K562 (cell line): ENCODE results near the gene DTYMK. TPM values are rescaled to one million over a fixed set of nuclear protein-coding genes. Genes with fewer than 3 reads are reported as not detected.

Source experiments
- ATAC-seq: fragments of 200-7000 bp; cut with Tn5 transposase; 3 replicates; pipeline ENCODE4 v1.9.1; 2020; ENCODE audit warnings: moderate library complexity
- BruUV-seq: library from RNA; stranded (reverse); fragments of 400-500 nt; replicated peaks from 2 replicates; lab custom pipeline; 2021; lab: Mats Ljungman, UMichigan
- CTCF ChIA-PET: fragments of 300-600 bp; formaldehyde crosslinking; extraction: SDS; loops from one replicate; lab custom pipeline; 2021; ENCODE audit warnings: low intra/inter-chr PET ratio; lab: Yijun Ruan, JAX
- POLR2A ChIA-PET: fragments of 300-600, 350-650 bp; sonication (Branson Sonifier 250); formaldehyde crosslinking; extraction: SDS; loops from one replicate; lab custom pipeline; 2021; ENCODE audit warnings: antibody characterized with exemption, inconsistent platforms; lab: Yijun Ruan, JAX
- DNase-seq, 4 experiments: peaks; one replicate each; pipeline versions ENCODE4 v3.0.0 to v3.0.0-alpha.2; 2011 to 2018; ENCODE audit warnings: low spot score in 3 of 4, mixed read lengths in 3 of 4; ENCODE audit errors: extremely low read depth in 1 of 4
- FAIRE-seq: peaks from 2 replicates; lab custom pipeline; 2011; peaks lifted over from hg19 to GRCh38; lab: Jason Lieb, UNC
- H2AFZ ChIP-seq: 2 replicates; pipeline ENCODE4 v1.6.0; 2011; ENCODE audit warnings: low read depth, low read length, control low read depth, inconsistent platforms
- H3K27ac ChIP-seq: fragments of 200-600 bp; 3 replicates; pipeline ENCODE4 v1.8.0; 2011; ENCODE audit warnings: low read depth, mild to moderate bottlenecking, control low read depth, inconsistent platforms, low read length, moderate library complexity, mixed read lengths; ENCODE audit errors: extremely low read depth
- H3K27me3 ChIP-seq, 2 experiments: fragments of 300-600 bp in 1 of 2; 2 replicates in 1 of 2; 3 replicates in 1 of 2; pipeline versions ENCODE4 v1.6.0 to v1.8.0; 2011; ENCODE audit warnings: inconsistent platforms in 2 of 2, low read length in 2 of 2, mild to moderate bottlenecking in 1 of 2, mixed read lengths in 1 of 2, moderate library complexity in 1 of 2; ENCODE audit not compliant: control insufficient read depth in 2 of 2, insufficient read depth in 2 of 2
- H3K36me3 ChIP-seq: fragments of 300-600 bp; 3 replicates; pipeline ENCODE4 v1.8.0; 2011; ENCODE audit warnings: mild to moderate bottlenecking, low read length, inconsistent platforms; ENCODE audit not compliant: control insufficient read depth, insufficient read depth
- H3K4me1 ChIP-seq, 2 experiments: fragments of 200-600 bp in 1 of 2; replicated peaks in 1 of 2; 2 replicates in 1 of 2; 3 replicates in 1 of 2; pipeline versions ENCODE4 v1.5.1 to v1.8.0; 2011; ENCODE audit warnings: inconsistent platforms in 2 of 2, low read length in 2 of 2, mild to moderate bottlenecking in 1 of 2, mixed read lengths in 1 of 2, moderate library complexity in 1 of 2; ENCODE audit not compliant: control insufficient read depth in 2 of 2, insufficient read depth in 2 of 2
- H3K4me2 ChIP-seq: 2 replicates; pipeline ENCODE4 v1.6.1; 2011; ENCODE audit warnings: low read length, control low read depth, inconsistent platforms, mixed read lengths; ENCODE audit not compliant: insufficient read depth
- H3K4me3 ChIP-seq: fragments of 200-600 bp; sonication (generic), shearing (Covaris generic); 2 replicates; pipeline ENCODE4 v1.5.1; 2016; ENCODE audit warnings: control low read depth, inconsistent platforms
- H3K79me2 ChIP-seq: fragments of 200-600 bp; 3 replicates; pipeline ENCODE4 v1.8.0; 2011; ENCODE audit warnings: low read length, inconsistent platforms; ENCODE audit not compliant: control insufficient read depth, insufficient read depth
- H3K9ac ChIP-seq, 2 experiments: 2 replicates each; pipeline versions ENCODE4 v1.6.0 to v1.6.1; 2011; ENCODE audit warnings: low read depth in 2 of 2, low read length in 2 of 2, control low read depth in 1 of 2, inconsistent platforms in 1 of 2, mild to moderate bottlenecking in 1 of 2, mixed read lengths in 1 of 2; ENCODE audit not compliant: insufficient read depth in 1 of 2
- H3K9me1 ChIP-seq: one replicate; pipeline ENCODE4 v1.6.0; 2011; ENCODE audit warnings: inconsistent platforms, mild to moderate bottlenecking, low read length, moderate library complexity; ENCODE audit not compliant: control insufficient read depth, insufficient read depth
- H3K9me3 ChIP-seq: replicated peaks from 2 replicates; pipeline ENCODE4 v1.5.1; 2011; ENCODE audit warnings: low read depth, low read length, inconsistent platforms; ENCODE audit not compliant: control insufficient read depth, insufficient read depth
- H4K20me1 ChIP-seq: replicated peaks from 2 replicates; pipeline ENCODE4 v1.6.1; 2011; ENCODE audit warnings: low read length, inconsistent platforms, mixed read lengths; ENCODE audit not compliant: control insufficient read depth, insufficient read depth
- FOXJ3 ChIP-seq: sonication (generic); formaldehyde crosslinking; IDR thresholded peaks from 2 replicates; pipeline ENCODE4 v1.4.0; 2020; ENCODE audit warnings: mild to moderate bottlenecking, missing genetic modification reagents
- GMEB1 ChIP-seq: fragments of 250-450 bp; sonication (Bioruptor Pico); IDR thresholded peaks from 2 replicates; pipeline ENCODE4 v1.4.0; 2020; ENCODE audit warnings: mild to moderate bottlenecking
- MBD1 ChIP-seq: fragments of 250-450 bp; sonication (Bioruptor Pico); IDR thresholded peaks from 2 replicates; pipeline ENCODE4 v1.8.0; 2022; ENCODE audit warnings: inconsistent platforms
- MNT ChIP-seq, 2 experiments: fragments of 450-650 bp; conservative IDR thresholded peaks; 2 replicates each; pipeline ENCODE4 v1.6.1; 2017; ENCODE audit warnings: mild to moderate bottlenecking in 2 of 2, moderate library complexity in 2 of 2
- NFE2 ChIP-seq: IDR thresholded peaks from 2 replicates; pipeline ENCODE4 v1.6.1; 2014; ENCODE audit warnings: antibody characterized with exemption, low read depth
- NR4A1 ChIP-seq, 2 experiments: fragments of 250-450 bp in 1 of 2; fragments of 450-650 bp in 1 of 2; sonication (Bioruptor Pico) in 1 of 2; IDR thresholded peaks; 2 replicates each; pipeline versions ENCODE4 v1.4.0 to v1.6.1; 2016 to 2020; ENCODE audit warnings: mild to moderate bottlenecking in 2 of 2, missing compliant biosample characterization in 1 of 2, missing genetic modification characterization in 1 of 2, moderate library complexity in 1 of 2
- RAD51 ChIP-seq: fragments of 450-650 bp; IDR thresholded peaks from 2 replicates; pipeline ENCODE4 v1.7.1; 2016; ENCODE audit warnings: low read depth, mild to moderate bottlenecking, borderline replicate concordance
- TBP ChIP-seq: optimal IDR thresholded peaks from 2 replicates; pipeline ENCODE3; 2011; ENCODE audit warnings: low read depth, low read length, improper control_type of control experiment
- THAP12 ChIP-seq: fragments of 250-450 bp; sonication (Bioruptor Pico); IDR thresholded peaks from 2 replicates; pipeline ENCODE4 v1.9.0; 2021; ENCODE audit warnings: mild to moderate bottlenecking, inconsistent platforms
- TSC22D4 ChIP-seq: fragments of 450-650 bp; IDR thresholded peaks from 2 replicates; pipeline ENCODE4 v1.6.1; 2016; ENCODE audit warnings: missing genetic modification characterization, missing biosample characterization, control low read depth
- ZFP30 ChIP-seq: fragments of 250-450 bp; sonication (Bioruptor Pico); IDR thresholded peaks from 2 replicates; pipeline ENCODE4 v1.8.0; 2022; ENCODE audit warnings: moderate library complexity, mild to moderate bottlenecking, inconsistent platforms, borderline replicate concordance
- ZNF197 ChIP-seq: fragments of 200-800 bp; sonication (Bioruptor generic); IDR thresholded peaks from 2 replicates; pipeline ENCODE4 v1.6.1; 2016; ENCODE audit warnings: low read depth, missing genetic modification characterization, missing compliant biosample characterization
- ZNF239 ChIP-seq: fragments of 250-450 bp; sonication (Bioruptor Pico); IDR thresholded peaks from 2 replicates; pipeline ENCODE4 v1.4.0; 2020; ENCODE audit warnings: mild to moderate bottlenecking
- ZZZ3 ChIP-seq: fragments of 450-650 bp; IDR thresholded peaks from 2 replicates; pipeline ENCODE4 v1.6.1; 2016; ENCODE audit warnings: antibody characterized with exemption, mild to moderate bottlenecking, moderate library complexity
- WGBS: fragments of 100-300 bp; shearing (Covaris generic); methylation state at CpG from one replicate; pipeline ENCODE4 v1.1.6; 2016; ENCODE audit warnings: low coverage, mixed read lengths; ENCODE audit not compliant: insufficient coverage; ENCODE audit errors: missing lambda C conversion rate; 5-methylcytosine and 5-hydroxymethylcytosine counted together
- in situ Hi-C: fragments of 300-500 bp; cut with MboI; formaldehyde crosslinking; loops from 4 replicates; pipeline ENCODE4 v1.15.0; 2018; ENCODE audit warnings: inconsistent platforms, mixed read lengths
- intact Hi-C: fragments of 100-400 bp; cut with micrococcal nuclease; formaldehyde crosslinking; loops from 2 replicates; pipeline ENCODE4 v1.14.2; 2022
- polyA plus RNA-seq, 8 experiments: library from polyadenylated mRNA; depleted of rRNA in 4 of 8; stranded (reverse) in 5 of 8; unstranded in 3 of 8; fragments of >200 nt; fragmentation: Nextera tagmentation in 2 of 8; fragmentation: Illumina TruSeq in 1 of 8; extraction: Ambion mirVana in 2 of 8; extraction: Trizol in 1 of 8; gene quantifications; 2 replicates each; pipeline versions ENCODE4 v1.2.1 to v1.2.3, GENCODE V29; 2011 to 2014; ENCODE audit warnings: inconsistent platforms in 1 of 8, missing spikeins in 1 of 8
- total RNA-seq, 7 experiments: library from RNA; depleted of rRNA in 6 of 7; stranded (reverse); fragments of >200 nt in 6 of 7; fragmentation: Illumina TruSeq in 2 of 7; extraction: Trizol in 2 of 7; gene quantifications; 2 replicates each; pipeline versions ENCODE4 v1.2.1 to v1.2.3, GENCODE V29; 2011 to 2021; ENCODE audit warnings: low replicate concordance in 1 of 7

DTYMK gene
- total and polyA plus RNA-seq, 9 of the 15 experiments (the other 6 are each of a cell fraction or from before 2014, with no cell fraction given), result 8.2 to 85.0 (median 47.9) TPM

GRCh38 chr2:241652722-241653121, 33.9 kb downstream of the DTYMK start:
- Histone ChIP-seq H3K36me3 (peaks cover 44% of the 10 kb centered on the region; the same call in 1 of the 3 replicates), H3K27me3 (no peaks in the 10 kb centered on the region), H3K9me1 (no peaks in the 10 kb centered on the region), H3K9me3 (no peaks in the 10 kb centered on the region), H4K20me1 (no peaks in the 10 kb centered on the region), H3K4me2 (no peak overlapping the region), H3K4me3 (no peak overlapping the region), H3K27ac (no peak overlapping the region), H3K9ac (no peak overlapping the region; a peak in 1 of 4 replicates), H3K4me1 (no peaks in the 10 kb centered on the region; a peak in 1 of 5 replicates), H3K79me2 (peaks cover 11% of the 10 kb centered on the region), H2AFZ (no peak overlapping the region)
- DNase-seq (no peak), FAIRE-seq (no peak), ATAC-seq (no peak)
- in situ Hi-C loops, result no loop called here
- ChIA-PET POLR2A (no interaction called here), CTCF (no interaction called here)
- intact Hi-C loops, result no loop called here
- WGBS, result 98% methylated on average over 8 of the region's 9 CpGs
- BruUV-seq, result no TSS peak
- no peak for TF ChIP-seq FOXJ3 (CRISPR knock-in tag)
- no peak for TF ChIP-seq RAD51
- TF ChIP-seq TSC22D4, result no peak
- no peak for TF ChIP-seq ZFP30 (CRISPR knock-in tag)
- TF ChIP-seq ZNF239 (CRISPR knock-in tag), result no peak
- TF ChIP-seq ZZZ3, result no peak
- TF ChIP-seq GMEB1, result no peak
- TF ChIP-seq NFE2, result no peak
- no peak for TF ChIP-seq MNT (conservative IDR thresholded peaks at IDR 0.05)
- TF ChIP-seq NR4A1 (CRISPR knock-in tag; IDR thresholded peaks at IDR 0.05), result no peak
- no peak for TF ChIP-seq NR4A1 (tag; IDR thresholded peaks at IDR 0.05)
- no peak for TF ChIP-seq THAP12 (CRISPR knock-in tag)
- TF ChIP-seq TBP, result no peak
- no peak for TF ChIP-seq MBD1
- TF ChIP-seq ZNF197 (CRISPR knock-in tag), result no peak
